GM19397 (cell line): ENCODE measurements around the gene PTPN2.
A peak's percentile ranks its signal among the peaks of the same experiment; 100 is the strongest.

Experiments
- ATAC-seq: cut with Tn5 transposase; IDR thresholded peaks from one replicate; pipeline ENCODE4 v1.9.1; 2021; ENCODE audit warnings: mild to moderate bottlenecking, moderate library complexity; ENCODE audit not compliant: unreplicated experiment

The PTPN2 gene

GRCh38 chr18:12860530-12860929, 23.5 kb downstream of the PTPN2 start:
- ATAC-seq, result no peak

- no peak for ATAC-seq
Observed at GRCh38 chr18:12858991-12859390, 25.0 kb downstream of the PTPN2 start.

- no peak for ATAC-seq
Observed at GRCh38 chr18:12857991-12858544, 26.0 kb downstream of the PTPN2 start.

GRCh38 chr18:12857215-12857905, 26.7 kb downstream of the PTPN2 start:
- no peak for ATAC-seq

GRCh38 chr18:12855916-12856315, 28.1 kb downstream of the PTPN2 start:
- no peak for ATAC-seq

- ATAC-seq, result no peak
Observed at GRCh38 chr18:12852566-12853315, 31.3 kb downstream of the PTPN2 start.

- no peak for ATAC-seq
Observed at GRCh38 chr18:12851716-12852115, 32.3 kb downstream of the PTPN2 start.

- ATAC-seq, result no peak
Observed at GRCh38 chr18:12849548-12849947, 34.5 kb downstream of the PTPN2 start.

GRCh38 chr18:12848405-12848804, 35.6 kb downstream of the PTPN2 start:
- no peak for ATAC-seq

GRCh38 chr18:12844391-12844790, 39.6 kb downstream of the PTPN2 start:
- ATAC-seq, result no peak

GRCh38 chr18:12843420-12844350, 40.4 kb downstream of the PTPN2 start:
- no peak for ATAC-seq

- no peak for ATAC-seq
Observed at GRCh38 chr18:12842459-12843380, 41.3 kb downstream of the PTPN2 start.

- ATAC-seq, result no peak
Observed at GRCh38 chr18:12841070-12841469, 43.0 kb downstream of the PTPN2 start.

GRCh38 chr18:12840382-12840781, 43.7 kb downstream of the PTPN2 start:
- no peak for ATAC-seq

- peak; percentile 69 for ATAC-seq
Observed at GRCh38 chr18:12839526-12840196, 44.4 kb downstream of the PTPN2 start.

- peak; percentile 34 for ATAC-seq
Observed at GRCh38 chr18:12839057-12839525, 44.9 kb downstream of the PTPN2 start.

GRCh38 chr18:12838178-12838634, 45.8 kb downstream of the PTPN2 start:
- ATAC-seq, result no peak

- ATAC-seq, result no peak
Observed at GRCh38 chr18:12837747-12838146, 46.3 kb downstream of the PTPN2 start.

- ATAC-seq, result no peak
Observed at GRCh38 chr18:12836551-12836950, 47.5 kb downstream of the PTPN2 start.
